NCI-H2196 treated with DMSO at 0.1 percent for 48 hours (cell line): Measurements from ENCODE around the gene PRDM1.

Source experiments
- DNase-seq: peaks from one replicate; lab custom pipeline; 2025; ENCODE audit not compliant: unreplicated experiment; lab: John Stamatoyannopoulos, UW

The PRDM1 gene

DNA sequence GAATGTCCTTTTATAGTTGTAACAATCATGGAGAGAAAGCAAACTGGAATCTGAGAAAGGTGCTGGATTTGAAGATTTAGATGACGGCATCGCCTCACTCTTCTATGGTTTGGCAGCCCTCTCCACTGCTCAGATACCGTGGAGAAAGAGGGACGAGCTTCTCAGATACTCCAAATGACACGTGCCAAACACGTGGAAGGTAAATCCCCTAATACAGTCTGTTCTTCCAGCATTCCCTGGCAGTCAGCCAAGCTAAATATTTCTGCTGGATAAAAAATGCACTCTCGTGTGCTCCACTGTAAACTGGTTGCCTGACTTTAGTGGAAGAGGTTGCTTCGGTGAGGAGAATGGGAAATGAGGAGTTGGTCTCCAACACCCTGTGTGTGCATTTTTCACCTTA lies 16.7 kb upstream of the PRDM1 start:
- peak; percentile 61 for DNase-seq

DNA sequence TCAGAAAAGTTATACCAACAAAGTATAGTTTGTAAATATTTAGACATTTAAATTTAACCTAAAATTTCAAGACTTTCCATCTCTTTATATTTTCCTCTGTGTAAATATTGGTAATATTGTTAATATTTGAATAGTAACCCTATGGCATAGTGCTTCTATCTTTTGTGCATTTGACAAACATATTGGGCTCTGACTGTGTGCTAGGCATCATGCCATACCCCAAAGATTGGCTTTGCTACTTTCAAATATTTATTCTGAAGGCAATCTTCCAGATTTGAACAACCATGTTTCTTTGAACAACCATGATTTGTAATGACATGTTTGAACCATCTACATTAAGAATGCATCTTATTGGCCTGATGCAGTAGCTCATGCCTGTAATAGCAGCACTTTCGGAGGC lies 15.5 kb upstream of the PRDM1 start:
- DNase-seq, result no peak

DNA sequence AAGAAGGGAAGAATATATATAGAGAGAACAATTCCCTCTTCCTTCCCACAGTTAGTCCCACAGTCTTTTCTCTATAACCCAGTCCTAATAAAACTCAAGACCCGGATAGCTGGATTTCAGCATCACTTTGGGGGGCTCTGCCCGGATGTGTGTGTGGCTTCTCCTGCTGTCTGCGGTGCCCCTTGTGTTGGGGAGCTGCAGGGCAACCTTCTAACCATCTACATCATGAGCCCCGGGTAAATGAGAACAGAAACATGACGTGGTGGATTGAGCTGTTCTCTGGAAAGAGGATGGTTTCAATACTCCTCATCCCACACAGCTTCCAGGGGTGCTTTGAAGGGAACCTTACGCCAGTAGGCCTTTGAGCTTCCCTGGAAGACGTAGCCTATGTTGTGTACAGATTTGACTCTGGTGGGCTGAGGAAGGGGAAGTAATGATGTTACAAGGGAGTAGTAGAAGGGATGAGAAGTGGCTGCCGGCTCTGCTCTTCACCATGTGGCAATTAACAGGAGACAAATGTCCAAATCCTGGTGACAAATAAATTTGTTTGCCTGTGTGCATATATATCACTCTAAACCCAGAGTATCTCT lies 13.5 kb upstream of the PRDM1 start:
- no peak for DNase-seq

DNA sequence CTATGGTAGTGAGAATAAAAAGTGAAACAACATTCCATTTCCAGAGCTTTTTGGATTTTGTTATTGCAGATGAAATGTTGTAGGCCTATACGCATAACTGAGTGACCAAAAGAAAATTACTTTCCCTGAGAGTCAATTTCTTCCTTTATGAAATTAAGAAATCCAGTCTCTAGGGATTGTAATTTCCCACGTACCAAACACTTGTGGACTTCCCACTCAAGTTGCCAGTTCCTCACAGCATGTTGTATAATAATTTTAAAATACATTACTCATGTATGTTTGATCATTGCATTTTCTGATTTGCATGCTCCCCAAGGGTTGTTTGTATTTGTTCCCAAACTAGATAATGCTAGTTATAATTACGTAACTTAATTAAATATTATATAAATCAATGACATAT lies 12.0 kb upstream of the PRDM1 start:
- DNase-seq, result no peak

DNA sequence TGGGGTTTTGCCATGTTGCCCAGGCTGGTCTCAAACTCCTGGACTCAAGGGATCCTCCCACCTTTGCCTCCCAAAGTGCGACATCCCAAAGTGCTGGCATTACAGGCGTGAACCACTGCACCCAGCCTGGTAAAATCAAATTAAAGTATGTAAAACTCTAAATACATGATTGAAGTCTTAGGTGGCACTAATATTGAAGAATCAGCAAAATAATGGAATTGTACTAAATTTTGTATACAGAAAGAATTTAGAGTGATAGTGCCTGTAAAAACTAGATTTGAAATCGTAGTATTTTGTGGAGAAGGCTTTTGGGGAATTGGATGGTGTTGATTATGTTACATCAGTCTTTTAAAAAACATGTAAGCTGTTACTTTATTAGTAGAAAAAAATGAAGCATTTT lies 10.0 kb upstream of the PRDM1 start:
- DNase-seq, result no peak

DNA sequence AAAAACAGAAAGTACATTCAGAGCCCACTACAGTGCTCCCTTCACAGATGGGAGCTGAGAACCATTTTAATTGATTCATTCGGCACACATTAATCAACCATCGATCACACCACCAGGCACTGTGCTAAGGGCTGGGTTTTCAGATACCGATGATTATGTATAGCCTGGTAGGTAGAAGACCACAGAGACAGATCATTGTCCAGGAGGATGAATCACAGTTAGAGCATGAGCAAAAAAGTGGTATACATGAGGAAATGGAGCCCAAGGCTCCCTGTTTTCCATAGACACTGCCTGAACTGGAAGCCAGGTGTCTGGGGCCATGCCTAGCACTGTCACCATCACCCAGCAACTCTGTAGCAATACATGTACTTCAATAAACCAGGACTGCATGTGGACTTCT lies 9.0 kb upstream of the PRDM1 start:
- no peak for DNase-seq

DNA sequence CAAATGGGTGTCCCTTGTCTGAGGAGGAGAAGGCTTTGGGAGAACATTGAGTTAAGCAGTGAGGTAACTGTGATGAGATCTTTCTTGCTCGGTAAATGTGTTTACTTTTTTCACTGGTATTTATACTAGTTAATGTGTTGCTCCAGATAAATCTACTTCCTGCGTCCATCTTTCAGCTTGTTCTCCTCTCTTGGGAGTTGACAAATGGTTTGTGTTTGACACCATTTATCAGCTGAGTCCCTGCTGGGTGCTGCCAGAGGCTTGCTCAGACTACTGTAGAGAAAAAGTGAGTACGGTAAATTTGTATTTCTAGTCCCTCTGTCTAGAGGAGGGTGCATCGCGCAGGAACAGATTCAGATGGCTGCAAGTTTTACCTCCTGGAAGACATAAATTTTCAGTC lies 8.3 kb upstream of the PRDM1 start:
- DNase-seq, result no peak

DNA sequence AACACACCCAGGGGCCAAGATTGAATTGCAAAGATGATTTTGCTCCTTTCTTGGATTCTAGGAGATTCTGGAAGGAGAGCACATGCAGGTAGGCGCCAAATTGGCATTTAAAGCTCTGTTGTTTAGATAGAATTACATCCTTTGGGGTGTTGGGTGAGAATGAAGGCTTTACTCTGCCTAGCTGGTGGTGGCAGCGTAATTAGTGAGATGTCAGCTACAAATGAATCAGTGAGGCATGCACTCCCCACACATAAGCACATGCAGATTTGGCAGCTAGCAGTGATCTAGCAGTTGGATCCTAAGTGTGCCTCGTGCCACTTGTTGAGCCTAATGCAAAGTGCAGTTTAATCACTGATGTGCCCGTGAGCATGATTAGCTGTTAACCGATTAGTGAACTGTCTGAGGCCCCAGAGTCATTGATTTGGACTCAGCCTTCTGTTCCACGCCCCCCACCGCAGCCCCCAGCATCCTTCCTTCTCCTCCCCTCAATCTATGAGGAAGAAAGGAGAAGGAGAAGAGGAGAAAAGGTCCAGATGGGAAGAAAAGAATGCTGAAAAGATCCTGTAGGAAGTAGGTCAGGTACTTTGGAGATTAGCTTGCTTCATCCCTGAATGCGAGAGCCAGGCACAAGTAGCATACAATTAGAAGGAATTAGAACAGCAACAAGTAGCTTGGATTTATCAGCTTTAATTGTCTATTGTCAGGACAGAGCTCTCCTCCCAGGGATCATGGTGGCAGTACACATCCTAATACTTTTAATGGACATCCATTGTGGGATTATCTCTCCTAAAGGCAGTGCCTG lies 6.0 kb upstream of the PRDM1 start:
- DNase-seq, result no peak

DNA sequence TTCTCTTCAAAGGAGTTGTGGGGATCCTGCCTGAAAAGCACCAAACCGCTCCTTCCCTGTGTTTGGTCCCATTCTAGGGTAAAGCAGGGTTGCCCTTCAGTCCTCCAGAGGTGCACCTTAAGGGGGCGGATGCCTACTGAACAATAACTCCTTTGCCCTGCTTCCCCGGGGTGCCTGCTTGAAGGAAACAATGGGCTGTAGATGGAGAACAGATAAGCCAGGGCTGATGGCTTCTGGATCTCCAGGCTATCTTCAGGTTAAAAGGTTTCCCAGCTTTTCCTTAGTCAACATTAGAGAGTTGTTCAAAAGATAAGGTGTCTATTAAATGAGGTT lies 5.4 kb upstream of the PRDM1 start:
- no peak for DNase-seq

DNA sequence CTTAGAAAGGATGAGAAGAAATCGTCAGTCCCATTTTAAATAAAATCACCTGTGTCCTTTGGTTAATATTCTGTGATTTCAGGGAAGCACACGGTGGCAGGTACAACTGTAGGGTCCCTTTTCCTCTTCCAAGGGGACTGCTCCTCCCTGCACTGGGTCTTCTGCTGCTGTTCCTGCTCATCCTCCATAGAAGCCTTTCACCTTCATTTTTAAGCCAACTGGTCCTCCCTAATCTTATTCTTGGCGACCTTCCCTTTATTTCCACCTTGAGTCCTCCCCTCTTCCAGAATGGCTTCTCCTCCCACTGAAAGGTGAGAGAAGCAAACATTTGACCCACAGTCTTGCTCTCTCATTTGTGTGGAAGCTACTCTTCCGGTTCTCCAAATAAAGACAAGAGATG lies 4.4 kb upstream of the PRDM1 start:
- DNase-seq, result no peak

DNA sequence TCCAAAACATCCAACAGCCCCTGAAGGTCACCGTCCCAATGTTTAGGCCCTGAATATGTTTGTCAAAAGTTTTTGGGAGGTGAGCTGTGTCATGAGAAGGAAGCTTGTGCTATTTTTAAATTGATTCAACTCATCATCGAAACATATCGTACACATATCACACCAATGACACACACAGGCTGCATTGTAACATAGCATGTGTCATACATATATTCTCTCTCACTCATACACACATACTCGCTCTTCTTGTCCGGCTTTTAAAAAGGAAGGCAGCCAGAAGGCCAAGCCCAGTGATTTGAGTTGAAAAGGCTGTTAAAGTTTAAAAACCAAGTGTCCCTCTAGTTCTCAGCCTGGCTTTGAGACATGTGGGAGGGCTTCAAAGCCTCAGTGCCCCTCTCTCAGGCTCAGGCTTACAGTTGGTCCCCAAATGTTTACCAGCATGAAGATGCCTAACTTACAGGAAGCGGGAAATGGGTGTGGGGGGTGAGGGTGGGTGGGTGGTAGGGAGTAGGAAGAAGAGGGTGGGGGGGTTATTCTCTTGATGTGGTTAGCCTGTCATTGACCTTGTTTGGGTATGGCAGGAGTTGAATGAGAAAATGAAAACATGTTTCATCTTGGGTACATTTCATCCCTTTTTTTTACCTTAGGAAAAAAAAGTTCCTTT lies 3.3 kb upstream of the PRDM1 start:
- no peak for DNase-seq

DNA sequence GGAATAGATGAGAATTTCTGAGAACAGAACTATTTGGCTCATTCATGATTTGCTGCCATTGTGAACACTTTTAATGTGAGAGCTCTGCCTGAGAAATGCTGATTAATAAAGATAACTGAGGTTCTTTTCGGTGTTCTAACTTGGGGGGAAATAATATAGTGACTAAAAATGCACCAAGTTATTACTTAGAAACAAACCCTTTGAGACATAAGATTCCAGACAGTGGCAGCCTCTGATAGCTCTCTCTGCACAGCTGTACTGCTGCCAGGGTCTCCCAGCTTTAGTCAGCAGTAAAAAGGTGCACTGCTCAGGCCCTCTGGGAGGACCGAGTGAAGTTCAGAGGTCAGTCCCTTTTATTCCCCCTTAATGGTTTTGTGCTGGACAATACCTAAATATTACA lies 2.5 kb upstream of the PRDM1 start:
- no peak for DNase-seq

DNA sequence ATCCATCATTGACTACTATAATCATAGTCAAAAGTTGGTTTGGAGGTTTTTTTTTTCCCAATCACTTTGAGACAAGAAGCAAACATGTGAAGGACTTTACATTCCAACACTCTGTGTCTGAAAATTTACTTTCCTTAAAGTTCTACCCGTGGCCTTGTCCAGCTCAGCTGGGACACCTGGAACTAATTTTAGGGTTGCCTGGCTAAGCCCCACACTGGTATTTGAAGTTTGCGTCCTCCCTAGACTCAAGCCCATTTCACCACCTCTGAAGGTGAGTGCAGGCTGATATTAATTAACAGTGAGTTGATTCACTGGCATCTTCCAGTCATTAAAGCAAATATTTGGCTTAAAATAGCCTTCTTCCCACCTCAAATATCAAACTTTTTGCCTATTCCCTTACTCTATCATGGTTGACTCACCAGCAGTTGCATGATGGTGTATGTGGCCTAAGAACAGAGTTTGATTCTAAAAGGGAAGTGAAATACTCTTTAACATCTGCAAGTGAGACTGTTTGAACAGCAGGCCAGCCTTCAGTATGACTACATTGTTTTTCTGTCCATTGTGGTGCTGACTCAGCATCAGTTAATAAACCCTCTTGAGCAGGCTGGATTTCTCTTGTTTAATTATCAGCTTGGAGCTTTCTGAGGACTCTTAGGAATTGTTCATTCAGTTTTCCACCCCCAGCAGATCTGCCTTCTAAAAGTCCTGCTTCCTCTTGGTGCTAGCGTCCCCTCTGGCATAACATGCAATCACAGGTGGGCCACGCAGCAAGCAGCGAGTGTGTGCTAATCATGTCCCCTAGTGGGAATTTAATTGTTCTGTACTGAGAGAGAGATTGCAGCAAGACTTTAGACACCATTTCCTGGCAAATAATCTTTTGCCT lies 1.8 kb upstream of the PRDM1 start:
- DNase-seq, result no peak

DNA sequence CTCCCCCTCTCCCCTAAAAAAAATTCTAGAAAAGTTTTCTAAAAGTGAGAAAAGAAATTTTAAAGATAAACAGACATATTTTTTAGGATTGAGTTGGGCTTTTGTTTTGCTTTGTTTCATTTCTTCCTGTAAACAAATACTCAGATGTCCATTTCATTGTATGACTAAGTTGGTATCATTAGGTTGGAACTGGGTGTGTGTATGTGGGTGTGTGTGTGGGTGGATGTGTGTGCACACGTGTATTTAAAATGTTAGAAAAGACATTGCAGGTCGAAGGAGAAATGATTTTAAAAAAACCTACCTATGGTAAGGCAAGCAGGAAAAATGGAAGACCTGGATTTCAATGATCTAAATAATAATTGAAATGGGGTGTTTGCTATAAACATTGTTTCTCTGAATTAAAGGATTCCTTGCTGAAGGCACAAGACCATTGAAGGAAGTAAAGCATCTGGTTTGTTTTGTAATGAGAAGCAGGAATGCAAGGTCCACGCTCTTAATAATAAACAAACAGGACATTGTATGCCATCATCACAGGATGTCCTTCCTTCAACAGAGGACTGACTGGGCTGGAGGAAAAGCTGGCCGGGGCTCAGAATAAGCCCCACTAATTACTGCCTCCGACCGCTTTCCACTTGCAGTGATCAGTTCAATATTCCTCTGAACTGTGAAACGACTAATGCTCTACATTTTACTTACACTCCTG lies 996 bp upstream of the PRDM1 start:
- no peak for DNase-seq

DNA sequence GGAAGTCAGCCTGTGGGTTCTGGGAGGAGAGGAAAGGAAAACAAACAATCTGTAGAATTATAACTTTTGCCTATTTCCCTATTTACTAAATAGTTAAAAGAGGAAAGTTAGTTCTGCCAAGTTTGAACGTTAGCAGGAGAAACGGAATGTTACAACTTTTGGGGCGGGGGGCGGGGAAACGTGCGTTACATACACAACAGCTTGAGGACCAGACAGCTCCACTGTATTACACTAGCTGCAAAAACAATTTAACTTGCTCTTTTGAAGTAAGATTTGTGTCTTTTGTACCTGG lies 498 bp upstream of the PRDM1 start:
- DNase-seq, result no peak

DNA sequence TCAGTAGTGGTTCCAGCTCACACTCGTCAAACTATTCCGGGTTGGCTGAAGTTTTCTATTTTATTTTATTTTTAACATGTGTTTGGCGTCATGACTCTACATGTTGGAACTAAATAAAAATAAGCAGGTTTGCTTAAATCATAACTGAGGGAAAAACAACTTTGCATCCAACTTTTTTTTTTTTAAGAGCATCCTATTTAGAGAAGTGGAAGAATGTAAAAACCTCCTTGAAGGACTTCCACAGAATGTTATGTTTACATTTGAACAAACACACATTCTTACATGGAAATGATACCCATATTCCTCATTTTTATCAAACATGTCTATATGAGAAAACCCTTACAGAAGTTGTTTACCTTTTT lies 659 bp downstream of the PRDM1 start:
- DNase-seq, result no peak

DNA sequence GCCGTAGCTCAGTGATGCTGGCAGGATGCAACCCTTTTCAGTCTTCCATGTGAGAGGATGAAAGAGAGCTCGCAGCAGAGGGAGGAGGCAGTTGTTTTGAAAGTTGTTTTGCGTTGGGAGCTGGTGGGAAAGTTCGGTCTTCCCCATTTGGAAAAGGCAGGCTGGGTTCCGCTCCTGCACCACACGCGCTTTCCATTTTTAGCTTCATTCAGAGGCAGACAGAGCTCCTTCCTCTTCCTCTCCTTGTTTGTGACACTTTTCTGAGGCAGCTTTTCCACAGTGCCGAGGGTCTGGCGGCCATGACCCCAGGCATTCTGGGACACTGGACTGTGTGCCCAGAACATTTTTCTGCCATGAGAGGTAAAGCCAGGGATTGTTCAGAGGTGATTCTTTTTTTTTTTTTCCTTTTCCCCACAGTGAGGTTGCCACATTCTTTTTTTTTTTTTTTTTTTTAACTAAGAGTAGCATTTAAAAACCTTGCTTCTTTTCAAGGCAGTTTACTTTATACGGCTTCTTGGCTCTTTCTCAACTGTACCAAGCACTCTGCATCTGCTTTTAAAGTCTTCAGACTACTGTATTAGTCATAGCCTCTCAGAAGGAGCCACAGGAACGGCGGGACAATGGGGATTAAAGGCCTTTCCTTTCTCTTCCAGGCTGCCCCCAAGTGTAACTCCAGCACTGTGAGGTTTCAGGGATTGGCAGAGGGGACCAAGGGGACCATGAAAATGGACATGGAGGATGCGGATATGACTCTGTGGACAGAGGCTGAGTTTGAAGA lies 1.6 kb downstream of the PRDM1 start:
- DNase-seq, result no peak

DNA sequence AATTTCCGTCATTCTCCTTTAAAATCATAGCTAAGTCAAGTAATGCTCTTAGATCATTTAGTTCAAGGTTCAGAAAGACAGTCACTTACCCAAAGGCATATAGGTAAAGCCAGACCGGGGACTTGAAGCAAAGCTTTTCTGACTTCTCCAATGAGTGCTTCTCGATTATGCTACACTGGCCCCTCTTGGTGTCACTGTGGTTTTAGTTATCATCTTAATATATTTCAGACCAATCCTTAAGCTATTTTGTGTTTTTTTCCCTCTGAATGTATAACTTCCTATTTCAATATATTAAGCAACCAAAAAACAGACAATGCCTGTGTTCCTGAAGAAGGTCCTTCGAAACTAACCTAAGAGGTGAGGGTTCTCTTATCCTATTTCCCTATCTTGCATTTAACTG lies 3.9 kb downstream of the PRDM1 start:
- no peak for DNase-seq

DNA sequence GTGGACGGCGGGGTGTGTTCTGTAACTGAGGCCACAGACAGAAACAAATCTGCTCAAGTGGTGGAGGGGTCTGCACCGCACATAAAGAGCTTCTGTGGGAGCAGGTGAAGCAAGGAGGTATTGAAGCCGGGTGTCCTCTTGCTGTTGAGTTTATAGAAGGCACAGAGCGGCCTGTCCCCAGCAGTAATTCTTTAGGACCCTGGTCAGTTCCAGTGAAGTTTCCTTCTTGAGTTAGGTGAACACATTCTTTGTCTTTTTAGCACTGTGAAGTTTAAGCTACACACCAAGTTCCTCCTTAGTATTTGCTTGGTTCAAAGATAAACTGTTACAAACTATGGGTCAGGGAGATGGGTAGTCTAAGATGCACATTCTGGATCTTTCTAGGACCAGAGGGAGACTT lies 6.1 kb downstream of the PRDM1 start:
- no peak for DNase-seq

DNA sequence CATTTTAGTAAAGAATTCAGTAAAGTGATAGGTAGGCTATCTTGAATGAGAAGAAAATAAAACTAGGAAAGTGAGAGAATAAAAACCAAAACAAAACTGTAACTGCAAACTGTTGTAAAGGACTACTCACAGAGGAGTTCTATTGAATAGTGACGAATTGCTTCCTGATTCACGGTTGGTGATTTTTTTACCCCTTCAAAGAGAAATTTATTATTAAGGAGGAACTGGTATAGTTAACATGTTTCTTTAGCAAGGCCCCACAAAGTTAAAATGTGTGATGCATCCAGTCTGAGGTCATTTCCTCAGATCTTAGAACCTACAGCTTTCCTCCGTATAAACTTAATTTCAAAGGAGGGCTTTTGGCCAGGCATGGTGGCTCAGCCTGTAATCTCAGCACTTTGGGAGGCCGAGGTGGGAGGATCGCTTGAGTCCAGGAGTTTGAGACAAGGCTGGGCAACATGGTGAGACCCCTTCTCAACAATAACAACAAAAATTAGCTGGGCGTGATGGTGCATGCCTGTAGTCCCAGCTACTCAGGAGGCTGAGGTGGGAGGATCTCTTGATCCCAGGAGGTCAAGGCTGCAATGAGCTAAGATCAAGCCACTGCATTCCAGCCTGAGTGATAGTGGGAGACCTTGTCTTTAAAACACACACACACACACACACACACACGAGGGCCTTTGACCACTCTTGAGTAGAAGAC lies 8.3 kb downstream of the PRDM1 start:
- no peak for DNase-seq
